Activated naive CD8-positive, alpha-beta T cell (primary cell): Measurements from ENCODE around the gene NFKBIZ.
A peak's percentile ranks its signal among the peaks of the same experiment; 100 is the strongest.

Experiments used
- H3K27ac Mint-ChIP-seq: one replicate; pipeline ENCODE4 v1.8.0; 2021; ENCODE audit warnings: mixed read lengths
- H3K27me3 Mint-ChIP-seq: one replicate; pipeline ENCODE4 v1.8.0; 2021; ENCODE audit warnings: mixed read lengths
- H3K36me3 Mint-ChIP-seq: one replicate; pipeline ENCODE4 v1.8.0; 2021; ENCODE audit warnings: mixed read lengths
- H3K4me1 Mint-ChIP-seq: one replicate; pipeline ENCODE4 v1.8.0; 2021; ENCODE audit warnings: low read depth, mixed read lengths
- H3K4me3 Mint-ChIP-seq: one replicate; pipeline ENCODE4 v1.8.0; 2021; ENCODE audit warnings: mild to moderate bottlenecking, mixed read lengths
- H3K9me3 Mint-ChIP-seq: one replicate; pipeline ENCODE4 v1.8.0; 2021; ENCODE audit warnings: low read depth, mixed read lengths

NFKBIZ gene

GRCh38 chr3:101835676-101836075 is 13.6 kb upstream of the NFKBIZ start:
- H3K36me3 Mint-ChIP-seq = peaks cover 12% of the 10 kb centered on the region
- peaks cover 55% of the 10 kb centered on the region for H3K4me1 Mint-ChIP-seq
- H3K27ac Mint-ChIP-seq = no peak overlapping the region
- H3K27me3 Mint-ChIP-seq = no peaks in the 10 kb centered on the region
- H3K9me3 Mint-ChIP-seq = no peaks in the 10 kb centered on the region
- H3K4me3 Mint-ChIP-seq = no peak overlapping the region

GRCh38 chr3:101836160-101836559 is 13.2 kb upstream of the NFKBIZ start:
- Mint-ChIP-seq H3K4me3 (no peak overlapping the region), H3K36me3 (peaks cover 12% of the 10 kb centered on the region), H3K27ac (no peak overlapping the region), H3K27me3 (no peaks in the 10 kb centered on the region), H3K9me3 (no peaks in the 10 kb centered on the region), H3K4me1 (peaks cover 51% of the 10 kb centered on the region)

- Mint-ChIP-seq H3K36me3 (peaks cover 15% of the 10 kb centered on the region), H3K27me3 (no peaks in the 10 kb centered on the region), H3K4me3 (no peak overlapping the region), H3K27ac (peak overlapping the region; percentile 22), H3K4me1 (peaks cover 47% of the 10 kb centered on the region), H3K9me3 (peaks cover 1% of the 10 kb centered on the region)
Measured at GRCh38 chr3:101836652-101837598, 12.4 kb upstream of the NFKBIZ start.

- peaks cover 36% of the 10 kb centered on the region for H3K4me1 Mint-ChIP-seq
- H3K27ac Mint-ChIP-seq = no peak overlapping the region
- peaks cover 3% of the 10 kb centered on the region for H3K9me3 Mint-ChIP-seq
- H3K4me3 Mint-ChIP-seq = no peak overlapping the region
- peaks cover 17% of the 10 kb centered on the region for H3K36me3 Mint-ChIP-seq
- no peaks in the 10 kb centered on the region for H3K27me3 Mint-ChIP-seq
Measured at GRCh38 chr3:101838691-101839090, 10.6 kb upstream of the NFKBIZ start.

GRCh38 chr3:101840066-101840465 is 9.2 kb upstream of the NFKBIZ start:
- peaks cover 24% of the 10 kb centered on the region for H3K4me1 Mint-ChIP-seq
- H3K4me3 Mint-ChIP-seq = no peak overlapping the region
- no peak overlapping the region for H3K27ac Mint-ChIP-seq
- H3K36me3 Mint-ChIP-seq = peaks cover 14% of the 10 kb centered on the region
- H3K27me3 Mint-ChIP-seq = no peaks in the 10 kb centered on the region
- peaks cover 3% of the 10 kb centered on the region for H3K9me3 Mint-ChIP-seq

- Mint-ChIP-seq H3K27me3 (no peaks in the 10 kb centered on the region), H3K9me3 (peaks cover 3% of the 10 kb centered on the region), H3K36me3 (peaks cover 14% of the 10 kb centered on the region), H3K4me3 (no peak overlapping the region), H3K27ac (no peak overlapping the region), H3K4me1 (peaks cover 4% of the 10 kb centered on the region)
Measured at GRCh38 chr3:101842245-101842934, 6.9 kb upstream of the NFKBIZ start.

- Mint-ChIP-seq H3K27me3 (no peaks in the 10 kb centered on the region), H3K27ac (no peak overlapping the region), H3K9me3 (peaks cover 3% of the 10 kb centered on the region), H3K36me3 (peaks cover 14% of the 10 kb centered on the region), H3K4me1 (peaks cover 4% of the 10 kb centered on the region), H3K4me3 (no peak overlapping the region)
Measured at GRCh38 chr3:101842935-101843330, 6.4 kb upstream of the NFKBIZ start.

- peaks cover 10% of the 10 kb centered on the region for H3K36me3 Mint-ChIP-seq
- no peak overlapping the region for H3K4me3 Mint-ChIP-seq
- H3K4me1 Mint-ChIP-seq = peaks cover 11% of the 10 kb centered on the region
- no peak overlapping the region for H3K27ac Mint-ChIP-seq
- H3K27me3 Mint-ChIP-seq = no peaks in the 10 kb centered on the region
- H3K9me3 Mint-ChIP-seq = peaks cover 3% of the 10 kb centered on the region
Measured at GRCh38 chr3:101845425-101845824, 3.9 kb upstream of the NFKBIZ start.

- Mint-ChIP-seq H3K4me3 (no peak overlapping the region), H3K4me1 (peaks cover 20% of the 10 kb centered on the region), H3K27me3 (no peaks in the 10 kb centered on the region), H3K36me3 (peaks cover 12% of the 10 kb centered on the region), H3K9me3 (peaks cover 3% of the 10 kb centered on the region), H3K27ac (no peak overlapping the region)
Measured at GRCh38 chr3:101846709-101847108, 2.6 kb upstream of the NFKBIZ start.

- peaks cover 26% of the 10 kb centered on the region for H3K4me1 Mint-ChIP-seq
- H3K9me3 Mint-ChIP-seq = no peaks in the 10 kb centered on the region
- H3K36me3 Mint-ChIP-seq = peaks cover 13% of the 10 kb centered on the region
- no peak overlapping the region for H3K27ac Mint-ChIP-seq
- no peak overlapping the region for H3K4me3 Mint-ChIP-seq
- H3K27me3 Mint-ChIP-seq = no peaks in the 10 kb centered on the region
Measured at GRCh38 chr3:101847328-101847727, 2.0 kb upstream of the NFKBIZ start.

GRCh38 chr3:101848326-101848725 is 988 bp upstream of the NFKBIZ start:
- H3K9me3 Mint-ChIP-seq = no peaks in the 10 kb centered on the region
- peaks cover 21% of the 10 kb centered on the region for H3K36me3 Mint-ChIP-seq
- H3K27ac Mint-ChIP-seq = peak overlapping the region; percentile 90
- H3K4me3 Mint-ChIP-seq = peak overlapping the region; percentile 82
- H3K4me1 Mint-ChIP-seq = peaks cover 36% of the 10 kb centered on the region
- H3K27me3 Mint-ChIP-seq = no peaks in the 10 kb centered on the region

- Mint-ChIP-seq H3K4me1 (peaks cover 51% of the 10 kb centered on the region), H3K27ac (peak overlapping the region; percentile 98), H3K27me3 (no peaks in the 10 kb centered on the region), H3K4me3 (peak overlapping the region; percentile 97), H3K9me3 (no peaks in the 10 kb centered on the region), H3K36me3 (peaks cover 30% of the 10 kb centered on the region)
Measured at GRCh38 chr3:101849714-101850245, 466 bp downstream of the NFKBIZ start.

- Mint-ChIP-seq H3K9me3 (no peaks in the 10 kb centered on the region), H3K4me1 (peaks cover 57% of the 10 kb centered on the region), H3K4me3 (peak overlapping the region; percentile 97), H3K36me3 (peaks cover 36% of the 10 kb centered on the region), H3K27me3 (no peaks in the 10 kb centered on the region), H3K27ac (peak overlapping the region; percentile 98)
Measured at GRCh38 chr3:101850246-101851051, 1.1 kb downstream of the NFKBIZ start.

GRCh38 chr3:101851072-101851770 is 1.9 kb downstream of the NFKBIZ start:
- Mint-ChIP-seq H3K9me3 (no peaks in the 10 kb centered on the region), H3K27ac (peak overlapping the region; percentile 98), H3K4me1 (peaks cover 63% of the 10 kb centered on the region), H3K27me3 (no peaks in the 10 kb centered on the region), H3K36me3 (peaks cover 36% of the 10 kb centered on the region), H3K4me3 (peak overlapping the region; percentile 97)
